Smooth muscle cell of trachea (primary cell): ENCODE data around the gene SLC66A1. TPM values are rescaled to one million over a fixed set of nuclear protein-coding genes. Genes with fewer than 3 reads are reported as not detected.

Experiments used
- total RNA-seq: library from RNA; depleted of rRNA; stranded (reverse); fragments of >200 nt; gene quantifications from 2 replicates; pipeline ENCODE4 v1.2.1, GENCODE V29; 2014

Gene SLC66A1, protein sequence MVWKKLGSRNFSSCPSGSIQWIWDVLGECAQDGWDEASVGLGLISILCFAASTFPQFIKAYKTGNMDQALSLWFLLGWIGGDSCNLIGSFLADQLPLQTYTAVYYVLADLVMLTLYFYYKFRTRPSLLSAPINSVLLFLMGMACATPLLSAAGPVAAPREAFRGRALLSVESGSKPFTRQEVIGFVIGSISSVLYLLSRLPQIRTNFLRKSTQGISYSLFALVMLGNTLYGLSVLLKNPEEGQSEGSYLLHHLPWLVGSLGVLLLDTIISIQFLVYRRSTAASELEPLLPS
- 16.4 and 33.9 TPM in 2 replicates for total RNA-seq

GRCh38 chr1:19311931-19312781 lies at the start of gene SLC66A1, which contains the start of gene AKR7A2:
Gene SLC66A1, plus strand, starts transcription at chr1:19312326. Its CDS starts 5,352 bp downstream, at chr1:19317678.
Gene AKR7A2, minus strand, starts transcription at chr1:19312144. Its CDS starts 20 bp downstream, at chr1:19312124.

DNA sequence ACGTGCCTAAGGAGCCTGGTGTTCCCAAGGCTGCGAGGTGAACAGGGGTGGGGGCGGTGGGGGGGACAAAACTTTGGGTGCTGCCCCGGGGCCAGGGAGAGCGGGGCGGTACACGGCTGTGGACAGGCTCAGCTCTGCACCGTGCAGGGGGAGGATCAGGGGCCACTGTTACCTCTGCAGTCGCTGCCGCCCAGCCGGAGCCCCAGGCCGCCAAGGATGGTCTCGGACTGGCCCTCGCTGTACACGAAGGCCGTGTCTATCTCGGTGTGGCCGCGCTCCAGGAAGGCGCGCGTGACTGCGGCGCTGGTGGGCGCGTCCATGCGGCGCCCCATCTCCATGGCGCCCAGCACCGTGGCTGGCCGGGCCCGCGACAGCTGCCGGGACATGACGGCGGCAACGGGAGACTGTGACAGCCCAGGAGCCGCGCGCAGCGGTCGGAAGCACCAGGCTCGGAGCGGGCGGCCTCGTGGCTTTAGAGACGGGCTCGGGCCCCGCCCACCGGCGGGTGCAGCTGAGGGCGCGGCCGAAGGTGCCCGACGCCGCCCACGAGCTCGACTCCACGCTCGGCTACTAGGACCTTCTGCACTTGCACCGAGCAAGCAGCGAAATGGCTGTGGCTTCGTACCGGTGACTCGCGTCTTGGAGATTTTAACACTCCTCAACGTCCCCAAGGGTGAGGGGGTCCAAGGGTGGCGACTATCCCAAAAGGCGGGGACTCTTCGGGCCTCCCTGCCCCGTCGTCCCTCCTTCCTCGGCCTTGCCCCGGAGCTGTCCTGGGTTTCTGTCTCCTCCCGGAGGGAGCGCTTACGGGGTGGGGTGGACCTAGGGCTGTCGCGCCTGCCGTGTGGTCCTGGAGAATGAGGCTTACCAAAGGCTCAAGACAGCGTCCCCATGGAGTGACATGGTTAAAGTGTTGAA lies 23.5 kb upstream of the SLC66A1 start, which contains the start of gene AKR7A3:
Gene AKR7A3 (minus strand): TSS at position 447 of the 918 bp plus-strand sequence. CDS start 61 bp downstream, at position 386.

Other genes with a start within 250 kb of the SLC66A1 start
- gene UBR4, start 102.1 kb upstream of the SLC66A1 start, total RNA-seq = 126 and 159 TPM in 2 replicates
- gene EMC1, start 60.8 kb upstream of the SLC66A1 start, total RNA-seq = 74.3 and 87.5 TPM in 2 replicates
- gene MRTO4, start 60.5 kb upstream of the SLC66A1 start, total RNA-seq = 17.7 and 25.5 TPM in 2 replicates
- 0.44 and 1.2 TPM in 2 replicates for gene AKR7A3, start 23.6 kb upstream of the SLC66A1 start, total RNA-seq
- gene AKR7A2, start 182 bp upstream of the SLC66A1 start, total RNA-seq = 101 and 138 TPM in 2 replicates
- 187 and 191 TPM in 2 replicates for gene CAPZB, start 173.2 kb downstream of the SLC66A1 start, total RNA-seq